Neural cell (in vitro differentiated cells): ENCODE measurements around the gene SPRYD3. TPM values are rescaled to one million over a fixed set of nuclear protein-coding genes. Genes with fewer than 3 reads are reported as not detected.

Source experiments
- H2AFZ ChIP-seq: fragments of 200-600, 300-800 bp; sonication (generic), shearing (Covaris generic); 2 replicates; pipeline ENCODE4 v1.6.0; 2014; ENCODE audit warnings: low read depth, mild to moderate bottlenecking, antibody characterized with exemption, low read length, moderate library complexity
- H3F3A ChIP-seq: fragments of 200-600 bp; shearing (Covaris generic); 2 replicates; pipeline ENCODE4 v1.6.1; 2016; ENCODE audit warnings: mild to moderate bottlenecking, moderate library complexity, mixed read lengths, antibody characterized with exemption, low read length; ENCODE audit not compliant: insufficient read depth, poor library complexity, severe bottlenecking
- H3K27ac ChIP-seq: fragments of 200-600, 300-800 bp; sonication (generic), shearing (Covaris generic); 2 replicates; pipeline ENCODE4 v1.5.1; 2014; ENCODE audit warnings: mild to moderate bottlenecking, low read length, moderate library complexity
- H3K27me3 ChIP-seq: fragments of 300-800, 200-600 bp; sonication (generic), shearing (Covaris generic); 2 replicates; pipeline ENCODE4 v1.6.0; 2014; ENCODE audit warnings: mild to moderate bottlenecking, low read depth, low read length, moderate library complexity; ENCODE audit not compliant: insufficient read depth
- H3K36me3 ChIP-seq: fragments of 300-800, 200-600 bp; sonication (generic), shearing (Covaris generic); 2 replicates; pipeline ENCODE4 v1.5.1; 2014; ENCODE audit warnings: mild to moderate bottlenecking, antibody characterized with exemption, low read length, moderate library complexity; ENCODE audit not compliant: insufficient read depth
- H3K4me2 ChIP-seq: fragments of 300-800, 200-600 bp; sonication (generic), shearing (Covaris generic); 2 replicates; pipeline ENCODE4 v1.6.0; 2014; ENCODE audit warnings: mild to moderate bottlenecking, low read length
- H3K4me3 ChIP-seq: fragments of 300-800, 200-600 bp; sonication (generic), shearing (Covaris generic); 2 replicates; pipeline ENCODE4 v1.5.1; 2014; ENCODE audit warnings: mild to moderate bottlenecking, low read length, moderate library complexity
- H3K79me2 ChIP-seq: fragments of 200-600 bp; shearing (Covaris generic); replicated peaks from 2 replicates; pipeline ENCODE4 v1.6.0; 2014; ENCODE audit warnings: mild to moderate bottlenecking, low read length, moderate library complexity; ENCODE audit not compliant: insufficient read depth
- H3K9ac ChIP-seq: fragments of 300-800, 200-600 bp; sonication (generic), shearing (Covaris generic); 2 replicates; pipeline ENCODE4 v1.6.1; 2016; ENCODE audit warnings: mild to moderate bottlenecking, low read length, mixed read lengths
- H3K9me2 ChIP-seq: fragments of 200-600 bp; shearing (Covaris generic); 2 replicates; pipeline ENCODE4 v1.6.1; 2016; ENCODE audit warnings: mild to moderate bottlenecking, low read length, mixed read lengths; ENCODE audit not compliant: insufficient read depth
- H3K9me3 ChIP-seq: fragments of 200-600, 300-800 bp; sonication (generic), shearing (Covaris generic); 2 replicates; pipeline ENCODE4 v1.6.1; 2016; ENCODE audit warnings: mild to moderate bottlenecking, mixed run types, low read length, moderate library complexity, mixed read lengths
- H4K20me1 ChIP-seq: fragments of 200-600 bp; shearing (Covaris generic); 2 replicates; pipeline ENCODE4 v1.6.1; 2016; ENCODE audit warnings: mild to moderate bottlenecking, mixed run types; ENCODE audit not compliant: insufficient read depth
- CTCF ChIP-seq: fragments of 450-650 bp; IDR thresholded peaks from 2 replicates; pipeline ENCODE4 v1.5.1; 2014; ENCODE audit warnings: antibody characterized with exemption, mild to moderate bottlenecking, moderate library complexity; ENCODE audit not compliant: poor library complexity, severe bottlenecking
- EP300 ChIP-seq: fragments of 450-650 bp; conservative IDR thresholded peaks from 2 replicates; pipeline ENCODE4 v1.6.1; 2014; ENCODE audit warnings: antibody characterized with exemption, mild to moderate bottlenecking, moderate library complexity; ENCODE audit not compliant: poor library complexity, severe bottlenecking
- EZH2 ChIP-seq: fragments of 200-600, 300-800 bp; shearing (Covaris generic), sonication (generic); IDR thresholded peaks from 2 replicates; pipeline ENCODE4 v1.6.1; 2014; ENCODE audit warnings: antibody characterized with exemption, low read length, borderline replicate concordance, mild to moderate bottlenecking; ENCODE audit not compliant: insufficient read depth, poor library complexity, severe bottlenecking
- MXI1 ChIP-seq: fragments of 450-650 bp; conservative IDR thresholded peaks from 2 replicates; pipeline ENCODE4 v1.6.1; 2014; ENCODE audit warnings: antibody characterized with exemption, mild to moderate bottlenecking; ENCODE audit not compliant: poor library complexity, severe bottlenecking
- POLR2AphosphoS5 ChIP-seq: IDR thresholded peaks from 2 replicates; pipeline ENCODE4 v1.6.1; 2012
- RAD21 ChIP-seq: fragments of 450-650 bp; conservative IDR thresholded peaks from 2 replicates; pipeline ENCODE4 v1.6.1; 2014; ENCODE audit warnings: antibody characterized with exemption, mild to moderate bottlenecking, moderate library complexity
- REST ChIP-seq: IDR thresholded peaks from 2 replicates; pipeline ENCODE4 v1.6.1; 2012; ENCODE audit warnings: borderline replicate concordance
- SMC3 ChIP-seq: fragments of 450-650 bp; conservative IDR thresholded peaks from 2 replicates; pipeline ENCODE4 v1.6.1; 2014; ENCODE audit warnings: antibody characterized with exemption, mild to moderate bottlenecking, moderate library complexity; ENCODE audit not compliant: poor library complexity
- TAF1 ChIP-seq: IDR thresholded peaks from 2 replicates; pipeline ENCODE4 v1.6.1; 2012; ENCODE audit warnings: low read depth
- polyA plus RNA-seq: library from polyadenylated mRNA; depleted of rRNA; stranded (reverse); fragments of >200 nt; gene quantifications from 2 replicates; pipeline ENCODE4 v1.2.3, GENCODE V29; 2014

SPRYD3 gene
- polyA plus RNA-seq, 1 donor from 2014 or later: 20.8 TPM

GRCh38 chr12:53094394-53094787, 15.2 kb upstream of the SPRYD3 start:
- TF ChIP-seq MXI1 (no peak), EZH2 (no peak), REST (no peak), CTCF (no peak), POLR2AphosphoS5 (no peak), RAD21 (no peak), TAF1 (no peak), EP300 (no peak), SMC3 (no peak)
- Histone ChIP-seq H3K4me2 (no peak overlapping the region), H4K20me1 (no peaks in the 10 kb centered on the region), H2AFZ (no peak overlapping the region), H3K27ac (no peak overlapping the region), H3K79me2 (no peaks in the 10 kb centered on the region), H3K9ac (no peak overlapping the region), H3K27me3 (peaks cover 38% of the 10 kb centered on the region), H3K4me3 (no peak overlapping the region), H3K9me2 (no peaks in the 10 kb centered on the region), H3F3A (no peaks in the 10 kb centered on the region), H3K9me3 (no peaks in the 10 kb centered on the region), H3K36me3 (no peaks in the 10 kb centered on the region)

GRCh38 chr12:53093777-53094393, 14.7 kb upstream of the SPRYD3 start:
- no peaks in the 10 kb centered on the region for H3K36me3 ChIP-seq
- H3K27ac ChIP-seq: no peak overlapping the region
- no peak overlapping the region for H3K9ac ChIP-seq
- H2AFZ ChIP-seq: no peak overlapping the region
- TF ChIP-seq REST (no peak), SMC3 (no peak), RAD21 (no peak)
- H3K27me3 ChIP-seq: peaks cover 32% of the 10 kb centered on the region
- no peaks in the 10 kb centered on the region for H4K20me1 ChIP-seq
- no peaks in the 10 kb centered on the region for H3F3A ChIP-seq
- H3K4me2 ChIP-seq: no peak overlapping the region
- no peaks in the 10 kb centered on the region for H3K9me2 ChIP-seq
- no peak overlapping the region for H3K4me3 ChIP-seq
- no peaks in the 10 kb centered on the region for H3K9me3 ChIP-seq
- no peaks in the 10 kb centered on the region for H3K79me2 ChIP-seq
